GM19438 (cell line): ENCODE data around the gene HS3ST1.

Experiments used
- ATAC-seq: cut with Tn5 transposase; IDR thresholded peaks from one replicate; pipeline ENCODE4 v1.9.1; 2021; ENCODE audit warnings: low read depth; ENCODE audit not compliant: unreplicated experiment

HS3ST1 gene

GRCh38 chr4:11428231-11428898, at the start of gene HS3ST1:
Gene HS3ST1 (minus strand): TSS chr4:11428894. CDS start chr4:11400005, 28,889 bp downstream.
- ATAC-seq: peak; percentile 38

DNA sequence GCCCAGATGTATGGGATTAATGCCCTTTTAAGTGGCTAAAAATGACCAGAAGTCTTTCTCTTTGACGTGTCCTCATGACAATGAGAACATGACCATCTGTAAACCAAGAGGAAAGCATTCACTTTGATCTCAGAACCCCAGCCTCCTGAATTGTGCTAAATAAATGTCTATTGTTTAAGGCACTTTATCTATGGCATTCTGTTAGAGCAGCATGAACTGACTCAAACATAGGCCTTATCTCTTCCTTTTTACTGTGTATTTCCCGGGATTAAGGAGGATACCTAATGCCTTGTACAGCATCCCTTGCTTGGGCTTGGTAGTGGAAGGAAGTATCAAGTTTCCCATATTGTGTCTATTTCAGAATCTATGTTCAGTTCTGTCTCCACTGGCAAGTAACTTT, 47.2 kb upstream of the HS3ST1 start:
- ATAC-seq: no peak

- ATAC-seq: no peak
These were observed 45.5 kb upstream of the HS3ST1 start for GRCh38 chr4:11474146-11474545.

GRCh38 chr4:11472535-11472934, 43.8 kb upstream of the HS3ST1 start:
- no peak for ATAC-seq

GRCh38 chr4:11471618-11472017, 42.9 kb upstream of the HS3ST1 start:
- peak; percentile 61 for ATAC-seq

GRCh38 chr4:11471046-11471441, 42.4 kb upstream of the HS3ST1 start:
- no peak for ATAC-seq

GRCh38 chr4:11470438-11471045, 41.8 kb upstream of the HS3ST1 start:
- peak; percentile 46 for ATAC-seq

GRCh38 chr4:11469650-11470437, 41.1 kb upstream of the HS3ST1 start:
- ATAC-seq: peak; percentile 73

- no peak for ATAC-seq
These were observed 40.2 kb upstream of the HS3ST1 start for GRCh38 chr4:11468901-11469300.

DNA sequence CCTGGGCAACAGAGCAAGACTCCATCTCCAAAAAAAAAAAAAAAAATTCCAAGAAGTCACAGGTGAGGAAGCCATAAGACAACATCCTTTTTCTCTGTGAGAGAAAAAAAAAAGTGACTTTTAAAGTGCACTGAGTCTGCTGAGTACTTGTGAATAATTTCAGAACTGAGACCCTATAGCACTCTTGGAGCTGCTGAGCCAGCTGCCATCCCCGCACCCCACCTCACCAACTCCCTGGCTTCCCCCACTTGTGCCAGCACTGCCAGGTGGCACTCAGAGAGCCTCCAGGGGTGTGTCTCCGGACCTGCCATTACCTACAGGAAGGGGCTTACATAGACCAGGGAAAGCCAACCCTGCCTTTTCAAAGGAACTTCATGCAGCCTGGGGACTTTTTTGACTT, 39.2 kb upstream of the HS3ST1 start:
- no peak for ATAC-seq

DNA sequence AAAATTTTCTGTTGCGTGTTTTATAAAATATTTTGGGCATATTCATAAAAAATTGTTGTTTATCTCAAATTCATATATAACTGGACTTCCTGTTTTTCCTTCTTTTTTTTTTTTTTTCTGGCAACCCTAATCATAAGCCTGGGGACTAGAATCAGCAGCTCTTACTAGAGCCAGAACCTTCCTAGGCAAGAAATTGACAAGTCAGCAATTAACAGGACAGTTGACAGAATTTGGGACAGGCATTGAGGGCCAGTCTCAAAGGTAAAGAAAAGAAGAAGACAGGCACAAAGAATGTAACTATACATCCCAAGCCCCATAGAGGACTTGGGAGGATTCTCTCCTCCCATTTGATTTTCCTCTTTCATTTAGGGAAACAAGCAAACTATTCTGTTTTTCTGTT, 35.0 kb upstream of the HS3ST1 start:
- no peak for ATAC-seq

- no peak for ATAC-seq
These were observed 27.7 kb upstream of the HS3ST1 start for GRCh38 chr4:11456401-11456800.

DNA sequence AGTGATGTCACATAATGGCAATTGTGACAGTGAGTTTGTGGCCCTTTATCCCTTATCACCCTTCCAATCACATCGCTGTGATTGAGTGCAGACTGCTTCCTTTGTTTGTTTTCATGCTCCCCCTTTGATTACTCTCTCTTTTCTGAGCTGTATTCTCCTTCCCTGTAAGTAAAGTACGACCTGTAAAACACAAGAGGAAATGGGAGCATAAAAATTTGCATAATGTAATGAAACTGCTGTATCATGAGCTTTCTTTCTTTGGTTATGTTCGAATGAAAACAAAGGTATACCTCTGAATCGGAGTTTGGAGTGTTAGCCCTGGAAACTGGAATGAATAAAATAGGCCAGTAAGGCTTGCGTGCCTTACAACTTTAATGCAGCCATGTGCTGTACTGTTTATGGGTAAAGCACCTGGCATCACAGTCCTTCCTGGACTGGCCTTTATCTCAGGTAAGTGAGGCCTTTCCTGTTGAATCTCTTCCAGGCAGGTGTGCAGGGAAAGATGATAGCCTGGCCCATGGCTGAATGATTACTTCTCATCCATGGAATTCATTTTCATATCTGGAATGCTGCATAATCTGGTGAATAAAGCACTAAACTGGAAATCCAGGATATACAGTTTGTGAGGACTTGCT, 26.6 kb upstream of the HS3ST1 start:
- no peak for ATAC-seq

DNA sequence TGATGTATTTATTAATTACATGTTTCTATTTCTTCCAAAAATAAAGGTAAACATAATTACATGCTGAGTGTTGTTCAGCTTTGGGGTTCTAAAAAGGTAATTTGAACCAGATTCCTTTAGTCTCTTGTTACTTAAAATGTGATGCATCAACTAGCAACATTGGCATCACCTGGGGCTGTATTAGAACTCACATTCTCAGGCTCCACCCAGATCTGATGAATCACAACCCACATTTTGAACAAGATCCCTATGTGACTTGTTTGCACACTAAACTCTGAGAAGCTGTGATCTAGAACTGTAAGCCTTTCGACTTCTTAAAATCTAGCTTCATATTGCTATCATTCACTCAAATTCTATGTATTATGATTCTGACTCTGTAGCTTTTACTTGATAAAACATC, 23.0 kb upstream of the HS3ST1 start:
- ATAC-seq: no peak

GRCh38 chr4:11446155-11446811, 17.6 kb upstream of the HS3ST1 start:
- no peak for ATAC-seq

DNA sequence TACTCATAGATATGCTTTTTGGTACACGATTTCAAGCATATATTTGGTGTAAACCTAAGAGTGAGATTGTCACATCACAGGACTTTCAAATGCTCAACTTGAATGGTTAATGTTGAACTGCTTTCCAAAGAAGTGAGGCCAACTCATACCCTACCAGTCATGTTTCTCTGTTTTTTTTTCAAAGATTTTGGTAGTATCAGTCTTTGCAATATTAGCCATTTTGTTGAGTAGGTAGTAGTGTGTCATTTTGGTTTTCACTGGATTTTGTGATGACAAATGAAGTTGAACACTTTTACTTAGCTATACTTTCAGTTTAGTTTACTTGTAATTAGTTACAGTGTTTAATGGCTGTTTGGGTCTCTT, 12.5 kb upstream of the HS3ST1 start:
- no peak for ATAC-seq

GRCh38 chr4:11440481-11441193, 11.9 kb upstream of the HS3ST1 start:
- ATAC-seq: no peak

DNA sequence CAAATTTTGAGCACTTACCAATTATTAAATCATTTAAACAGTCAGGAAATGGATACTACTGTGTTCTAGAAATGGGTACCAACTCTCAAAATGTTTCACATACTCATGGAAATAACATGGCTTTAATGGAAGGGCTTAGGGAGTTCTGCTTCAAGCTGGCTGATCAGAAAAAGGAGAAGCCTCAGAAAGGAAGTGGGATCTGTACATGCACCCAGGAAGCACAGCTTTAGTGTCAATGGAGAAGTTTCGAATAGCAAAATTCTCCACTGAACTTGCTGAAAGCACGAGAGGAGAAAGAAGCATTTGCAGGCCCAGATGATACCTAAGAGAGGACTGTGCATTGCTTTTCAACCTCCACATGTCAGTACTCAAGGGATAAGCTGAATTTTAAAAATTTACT, 11.1 kb upstream of the HS3ST1 start:
- no peak for ATAC-seq

DNA sequence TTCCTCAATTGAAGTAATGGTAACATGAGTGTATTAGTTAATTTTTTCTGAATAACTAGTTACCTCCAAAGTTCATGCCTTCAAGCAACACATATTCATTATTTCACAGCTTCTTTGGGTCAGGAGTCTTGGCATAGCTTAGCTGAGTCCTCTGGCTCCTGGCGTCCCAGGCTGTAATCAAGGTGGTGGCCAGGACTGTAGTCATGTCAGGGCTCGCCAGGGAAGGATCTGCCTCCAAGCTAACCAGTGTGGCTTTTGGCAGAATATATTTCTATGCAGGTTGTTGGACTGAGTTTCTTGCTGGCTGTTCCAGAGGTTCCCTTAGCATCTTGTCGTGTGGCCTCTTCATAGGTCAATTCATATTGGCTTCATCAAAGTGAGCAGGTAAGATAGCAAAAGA, 10.0 kb upstream of the HS3ST1 start:
- no peak for ATAC-seq

- ATAC-seq: peak; percentile 74
These were observed 8.0 kb upstream of the HS3ST1 start for GRCh38 chr4:11436673-11437072.
